H1 (cell line): ENCODE results near the gene BAIAP2. TPM values are rescaled to one million over a fixed set of nuclear protein-coding genes. Genes with fewer than 3 reads are reported as not detected.

Experiments
- CTCF ChIA-PET: fragments of 300-600 bp; sonication (Branson Sonifier 250); formaldehyde crosslinking; loops from one replicate; lab custom pipeline; 2021; ENCODE audit not compliant: partially characterized antibody; lab: Charles Lee
- POLR2A ChIA-PET: fragments of 300-600 bp; sonication (Branson Sonifier 250); formaldehyde crosslinking; loops from one replicate; lab custom pipeline; 2021; ENCODE audit warnings: inconsistent platforms; ENCODE audit not compliant: partially characterized antibody; lab: Charles Lee
- DNase-seq, 2 experiments: peaks; one replicate each; pipeline versions ENCODE4 v3.0.0 to v3.0.0-alpha.2; 2010 to 2022; ENCODE audit warnings: low spot score in 2 of 2, low read depth in 1 of 2, mixed read lengths in 1 of 2
- FAIRE-seq: peaks from 2 replicates; lab custom pipeline; 2011; peaks lifted over from hg19 to GRCh38; lab: Jason Lieb, UNC
- H2AFZ ChIP-seq: 2 replicates; pipeline ENCODE4 v1.8.1; 2012; ENCODE audit warnings: low read length, inconsistent platforms
- H2AK5ac ChIP-seq: 2 replicates; pipeline ENCODE4 v1.6.1; 2013; ENCODE audit warnings: low read depth, low read length
- H2BK120ac ChIP-seq: replicated peaks from 2 replicates; pipeline ENCODE3; 2013; ENCODE audit warnings: low read depth, low read length, inconsistent platforms
- H2BK12ac ChIP-seq: 2 replicates; pipeline ENCODE4 v1.6.1; 2013; ENCODE audit warnings: low read depth, low read length
- H2BK15ac ChIP-seq: 2 replicates; pipeline ENCODE4 v1.6.1; 2013; ENCODE audit warnings: low read length
- H2BK20ac ChIP-seq: 2 replicates; pipeline ENCODE4 v1.6.1; 2013; ENCODE audit warnings: low read length
- H2BK5ac ChIP-seq: 2 replicates; pipeline ENCODE4 v1.6.1; 2013; ENCODE audit warnings: low read depth, low read length
- H3K14ac ChIP-seq: 2 replicates; pipeline ENCODE4 v1.6.1; 2013; ENCODE audit warnings: inconsistent platforms; ENCODE audit not compliant: insufficient read length
- H3K18ac ChIP-seq: 2 replicates; pipeline ENCODE4 v1.6.1; 2013; ENCODE audit warnings: low read length; ENCODE audit errors: extremely low read depth
- H3K23ac ChIP-seq: 2 replicates; pipeline ENCODE4 v1.6.1; 2013; ENCODE audit warnings: inconsistent platforms; ENCODE audit not compliant: insufficient read length
- H3K23me2 ChIP-seq: 2 replicates; pipeline ENCODE4 v1.6.1; 2013; ENCODE audit warnings: low read depth, low read length
- H3K27ac ChIP-seq: 2 replicates; pipeline ENCODE4 v1.6.1; 2011; ENCODE audit warnings: low read depth, low read length, inconsistent platforms
- H3K27me3 ChIP-seq, 4 experiments: replicated peaks in 1 of 4; 1 replicate in 1 of 4; 2 replicates in 3 of 4; pipeline versions ENCODE4 v1.6.1 to v1.8.1; 2011 to 2013; ENCODE audit warnings: low read length in 3 of 4, mild to moderate bottlenecking in 3 of 4, inconsistent platforms in 2 of 4, mixed read lengths in 2 of 4, moderate library complexity in 1 of 4; ENCODE audit not compliant: control insufficient read depth in 3 of 4, insufficient read depth in 3 of 4; ENCODE audit errors: extremely low read depth in 1 of 4
- H3K36me3 ChIP-seq, 4 experiments: 2 replicates each; pipeline versions ENCODE4 v1.6.1 to v1.8.1; 2011 to 2013; ENCODE audit warnings: mild to moderate bottlenecking in 4 of 4, low read length in 3 of 4, moderate library complexity in 2 of 4, control low read depth in 1 of 4, inconsistent platforms in 1 of 4; ENCODE audit not compliant: insufficient read depth in 4 of 4, control insufficient read depth in 2 of 4
- H3K4ac ChIP-seq: replicated peaks from 2 replicates; pipeline ENCODE3; 2013; ENCODE audit warnings: low read length, low read depth, mixed read lengths, inconsistent platforms; ENCODE audit not compliant: insufficient read length
- H3K4me1 ChIP-seq, 4 experiments: replicated peaks in 1 of 4; 1 replicate in 1 of 4; 2 replicates in 3 of 4; pipeline versions ENCODE4 v1.6.1 to v1.8.1; 2011 to 2013; ENCODE audit warnings: low read length in 3 of 4, inconsistent platforms in 2 of 4, mixed read lengths in 1 of 4; ENCODE audit not compliant: insufficient read depth in 4 of 4, control insufficient read depth in 3 of 4
- H3K4me2 ChIP-seq, 2 experiments: 2 replicates each; pipeline versions ENCODE4 v1.6.1 to v1.8.1; 2011 to 2013; ENCODE audit warnings: low read depth in 2 of 2, low read length in 2 of 2, control low read depth in 1 of 2, inconsistent platforms in 1 of 2, mild to moderate bottlenecking in 1 of 2; ENCODE audit not compliant: insufficient read depth in 1 of 2
- H3K4me3 ChIP-seq, 4 experiments: fragments of 200-600, 300-600 bp in 1 of 4; sonication (generic), shearing (Covaris generic), sonication (Bioruptor Twin) in 1 of 4; 2 replicates each; pipeline versions ENCODE4 v1.5.1 to v1.8.1; 2011 to 2016; ENCODE audit warnings: low read length in 4 of 4, low read depth in 3 of 4, control low read depth in 2 of 4, inconsistent platforms in 2 of 4, mild to moderate bottlenecking in 2 of 4, mixed read lengths in 1 of 4, moderate library complexity in 1 of 4; ENCODE audit not compliant: insufficient read depth in 2 of 4; ENCODE audit errors: extremely low read depth in 1 of 4
- H3K56ac ChIP-seq: replicated peaks from 2 replicates; pipeline ENCODE3; 2013; ENCODE audit warnings: low read depth, mild to moderate bottlenecking, mixed read lengths, low read length, inconsistent platforms; ENCODE audit not compliant: insufficient read length
- H3K79me1 ChIP-seq: 2 replicates; pipeline ENCODE4 v1.6.1; 2013; ENCODE audit warnings: low read depth, low read length, control low read depth
- H3K79me2 ChIP-seq, 2 experiments: 2 replicates each; pipeline versions ENCODE4 v1.6.1 to v1.8.1; 2012 to 2013; ENCODE audit warnings: low read length in 2 of 2, mild to moderate bottlenecking in 2 of 2, inconsistent platforms in 1 of 2; ENCODE audit not compliant: insufficient read depth in 2 of 2, control insufficient read depth in 1 of 2
- H3K9ac ChIP-seq, 4 experiments: replicated peaks in 1 of 4; 1 replicate in 1 of 4; 2 replicates in 3 of 4; pipeline versions ENCODE4 v1.6.1 to v1.8.1; 2011 to 2013; ENCODE audit warnings: low read depth in 3 of 4, low read length in 3 of 4, control low read depth in 2 of 4, mild to moderate bottlenecking in 2 of 4, moderate library complexity in 2 of 4, inconsistent platforms in 1 of 4; ENCODE audit errors: extremely low read depth in 1 of 4
- H3K9me3 ChIP-seq, 2 experiments: 2 replicates each; pipeline versions ENCODE4 v1.6.1 to v1.8.1; 2012 to 2013; ENCODE audit warnings: mild to moderate bottlenecking in 2 of 2, moderate library complexity in 2 of 2, control low read depth in 1 of 2, inconsistent platforms in 1 of 2, low read depth in 1 of 2, low read length in 1 of 2, mixed read lengths in 1 of 2; ENCODE audit not compliant: insufficient read depth in 2 of 2
- H4K20me1 ChIP-seq, 2 experiments: replicated peaks in 1 of 2; 2 replicates each; pipeline versions ENCODE3 to v1.8.1; 2011 to 2013; ENCODE audit warnings: inconsistent platforms in 2 of 2, low read length in 2 of 2, mild to moderate bottlenecking in 1 of 2; ENCODE audit not compliant: insufficient read depth in 2 of 2, control insufficient read depth in 1 of 2
- H4K5ac ChIP-seq: 2 replicates; pipeline ENCODE4 v1.6.1; 2013; ENCODE audit warnings: low read length, low read depth, mixed read lengths, inconsistent platforms; ENCODE audit not compliant: insufficient read length
- H4K8ac ChIP-seq: 2 replicates; pipeline ENCODE4 v1.8.0; 2013; ENCODE audit warnings: mild to moderate bottlenecking, moderate library complexity, low read length, inconsistent platforms; ENCODE audit not compliant: insufficient read depth; ENCODE audit errors: extremely low read depth
- H4K91ac ChIP-seq: replicated peaks from 2 replicates; pipeline ENCODE3; 2013; ENCODE audit warnings: low read length, mixed read lengths, inconsistent platforms; ENCODE audit not compliant: insufficient read length
- CBX5 ChIP-seq: fragments of 300-800, 300-1000 bp; sonication (generic); IDR thresholded peaks from 2 replicates; pipeline ENCODE4 v1.7.1; 2016; ENCODE audit warnings: antibody characterized with exemption, low read length, low read depth
- CHD1 ChIP-seq: IDR thresholded peaks from 2 replicates; pipeline ENCODE4 v1.6.1; 2012; ENCODE audit warnings: low read depth, low read length, improper control_type of control experiment
- E2F6 ChIP-seq: IDR thresholded peaks from 2 replicates; pipeline ENCODE4 v1.6.1; 2012; ENCODE audit warnings: inconsistent platforms
- EGR1 ChIP-seq: IDR thresholded peaks from 2 replicates; pipeline ENCODE4 v1.6.1; 2011; ENCODE audit warnings: low read depth, low read length, borderline replicate concordance
- HDAC2 ChIP-seq, 2 experiments: fragments of 300-600 bp in 1 of 2; sonication (generic) in 1 of 2; IDR thresholded peaks; 2 replicates each; pipeline ENCODE4 v1.6.1; 2011 to 2012; ENCODE audit warnings: low read depth in 2 of 2, low read length in 2 of 2, mild to moderate bottlenecking in 2 of 2, moderate library complexity in 2 of 2, borderline replicate concordance in 1 of 2, inconsistent platforms in 1 of 2
- MAFK ChIP-seq: IDR thresholded peaks from 2 replicates; pipeline ENCODE4 v1.6.1; 2012; ENCODE audit warnings: low read depth, mild to moderate bottlenecking, improper control_type of control experiment, low read length
- SIRT6 ChIP-seq: IDR thresholded peaks from one replicate; pipeline ENCODE4 v1.7.1; 2012; ENCODE audit warnings: low read length, inconsistent platforms
- SP4 ChIP-seq: IDR thresholded peaks from 2 replicates; pipeline ENCODE4 v1.6.1; 2012; ENCODE audit warnings: low read length, inconsistent platforms
- SRF ChIP-seq: IDR thresholded peaks from 2 replicates; pipeline ENCODE4 v1.6.1; 2011; ENCODE audit warnings: mild to moderate bottlenecking, low read depth, low read length, moderate library complexity
- TBP ChIP-seq: IDR thresholded peaks from 2 replicates; pipeline ENCODE4 v1.6.1; 2011; ENCODE audit warnings: low read depth, low read length, improper control_type of control experiment
- USF2 ChIP-seq: IDR thresholded peaks from 2 replicates; pipeline ENCODE4 v1.6.1; 2011; ENCODE audit warnings: low read length, improper control_type of control experiment
- WGBS, 2 experiments: shearing (Covaris generic) in 1 of 2; methylation state at CpG; one replicate each; pipeline versions ENCODE4 v1.1.6 to v1.1.7; 2013 to 2015; ENCODE audit warnings: low lambda C conversion rate in 2 of 2, mixed read lengths in 2 of 2, inconsistent platforms in 1 of 2, low coverage in 1 of 2, missing lambda C conversion rate in 1 of 2; ENCODE audit not compliant: insufficient replicate concordance in 2 of 2, insufficient coverage in 1 of 2, insufficient read length in 1 of 2; ENCODE audit errors: extremely low coverage in 1 of 2, missing lambda C conversion rate in 1 of 2; 5-methylcytosine and 5-hydroxymethylcytosine counted together
- polyA plus RNA-seq, 7 experiments: library from polyadenylated mRNA; depleted of rRNA in 3 of 7; stranded (reverse) in 5 of 7; unstranded in 2 of 7; fragments of >200 nt in 5 of 7; fragments of 200-250 nt in 2 of 7; gene quantifications; 1 replicate in 5 of 7; 2 replicates in 1 of 7; 4 replicates in 1 of 7; pipeline versions ENCODE4 v1.2.1 to v1.2.3, GENCODE V29; 2011 to 2013; ENCODE audit warnings: missing spikeins in 2 of 7, mixed read lengths in 2 of 7
- total RNA-seq: library from RNA; stranded (reverse); fragmentation: NEBNext Ultra II Directional; extraction: Animal tissue kit (Norgen Biotek cat#: 25700); gene quantifications from 2 replicates; pipeline ENCODE4 v1.2.1, GENCODE V29; 2021

BAIAP2 gene
- total and polyA plus RNA-seq, 2 of the 8 experiments (the other 6 are each of a cell fraction or from before 2014, with no cell fraction given), result 10.0 to 22.8 TPM

GRCh38 chr17:81128774-81129173 lies 93.8 kb downstream of the BAIAP2 start:
- CTCF ChIA-PET, result interaction anchor here (0.7 to 1.6 kb wide), 8 partner anchors 11 to 140 kb away, joined by 3 to 6 read pairs (median 3); no protein-coding TSS in a partner anchor
- Histone ChIP-seq H2AFZ (no peak overlapping the region), H2AK5ac (no peak overlapping the region), H2BK120ac (no peak overlapping the region), H3K23ac (no peak overlapping the region), H4K91ac (no peak overlapping the region), H3K79me2 (no peaks in the 10 kb centered on the region), H3K4me3 (no peak overlapping the region), H4K20me1 (peaks cover 0 to 3% of the 10 kb centered on the region in 2 experiments), H4K8ac (peak overlapping the region; percentile 51; the same call in 1 of the 2 replicates), H2BK20ac (no peak overlapping the region), H3K4me2 (no peak overlapping the region), H3K27me3 (no peaks in the 10 kb centered on the region; a peak in 1 of 7 replicates), H3K79me1 (no peaks in the 10 kb centered on the region), H2BK5ac (no peak overlapping the region), H3K18ac (no peak overlapping the region), H4K5ac (no peak overlapping the region), H3K36me3 (no peaks in the 10 kb centered on the region), H2BK15ac (no peak overlapping the region), H3K4ac (no peak overlapping the region), H3K9me3 (no peaks in the 10 kb centered on the region), H3K14ac (no peak overlapping the region), H2BK12ac (no peak overlapping the region), H3K9ac (no peak overlapping the region), H3K27ac (no peak overlapping the region), H3K56ac (no peak overlapping the region), H3K23me2 (no peaks in the 10 kb centered on the region), H3K4me1 (peaks cover 0 to 11% (median 6%) of the 10 kb centered on the region in 4 experiments; a peak in 3 of 7 replicates)
- FAIRE-seq (no peak), DNase-seq (no peak)
- POLR2A ChIA-PET, result interaction anchor here (0.7 kb wide), 1 partner anchor 124 kb away, joined by 3 read pairs; no protein-coding TSS in a partner anchor
- TF ChIP-seq MAFK (no peak), EGR1 (no peak), SIRT6 (no peak), E2F6 (no peak), CBX5 (no peak), HDAC2 (IDR thresholded peaks at IDR 0.05; ENCODE audit: borderline replicate concordance in 1 of 2, low read depth in 2 of 2, low read length in 2 of 2) (no peak), SRF (no peak), CHD1 (no peak), USF2 (no peak), SP4 (no peak), TBP (no peak)
- 91% methylated on average over 23 of the region's 23 CpGs; no CpG with 5 or more reads in 1 of the 2 experiments for WGBS, 2 experiments
